Fibroblast of skin of back (primary cell): ENCODE data around the gene DLG5.

Experiments
- DNase-seq: peaks from one replicate; pipeline ENCODE4 v3.0.0-alpha.2; 2013

DLG5 gene

DNA sequence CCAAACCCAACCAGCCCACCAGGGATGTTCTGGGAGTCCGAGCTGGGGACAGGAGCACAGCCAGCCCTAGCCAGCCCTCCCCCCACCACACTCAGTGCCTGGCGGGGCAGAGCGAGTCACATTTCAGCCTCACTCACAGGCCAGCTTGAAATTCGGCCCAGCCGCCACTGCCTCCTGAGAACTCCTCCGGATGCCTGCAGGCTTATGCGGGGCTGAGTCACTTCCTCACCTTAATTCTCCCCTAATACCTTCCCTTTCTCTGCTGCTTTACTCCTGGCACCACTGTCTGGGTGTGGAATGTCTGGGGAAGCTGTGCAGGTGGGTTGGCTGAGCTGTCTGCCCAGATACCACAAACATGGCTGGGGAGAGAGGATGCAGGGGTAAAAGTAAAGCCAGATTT lies 22.6 kb upstream of the DLG5 start:
- DNase-seq: peak; percentile 66

DNA sequence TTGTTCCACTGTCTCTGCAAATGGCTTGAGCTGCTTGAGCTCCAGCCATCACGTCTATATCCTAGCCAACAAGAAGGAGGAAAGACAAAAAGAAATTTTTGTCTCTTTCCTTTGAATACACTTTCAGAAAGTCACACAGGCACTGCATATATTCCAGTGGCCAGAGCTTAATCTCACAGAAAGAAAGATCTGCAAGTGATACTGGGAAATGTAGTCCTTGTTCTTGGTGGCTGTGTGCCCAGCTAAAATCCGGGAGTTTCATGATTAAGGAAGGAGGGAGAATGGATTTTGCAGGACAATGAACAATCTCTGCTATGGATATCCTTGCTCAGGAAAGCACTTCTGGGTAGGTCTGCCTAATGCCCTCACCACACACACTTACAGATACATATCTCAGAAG lies 19.5 kb upstream of the DLG5 start:
- DNase-seq: no peak

DNA sequence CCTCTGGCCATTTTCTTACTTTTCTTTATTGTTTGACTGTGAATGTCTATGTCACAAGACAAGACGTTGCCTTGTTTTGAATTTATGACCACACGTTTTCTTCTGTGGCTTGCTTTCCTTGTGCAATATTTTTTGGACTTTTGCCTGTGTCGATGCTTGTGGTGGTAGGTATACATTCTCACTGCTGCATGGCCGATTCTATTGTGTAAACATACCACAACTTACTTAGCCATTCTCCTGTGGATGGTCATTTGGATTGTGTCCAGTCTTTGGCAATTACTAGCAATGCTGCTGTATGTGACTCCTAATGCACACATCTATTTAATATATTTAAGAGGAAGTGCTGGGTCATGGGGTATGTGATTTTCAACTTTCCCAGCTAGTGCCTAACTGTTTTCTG lies 18.0 kb upstream of the DLG5 start:
- DNase-seq: peak; percentile 86

DNA sequence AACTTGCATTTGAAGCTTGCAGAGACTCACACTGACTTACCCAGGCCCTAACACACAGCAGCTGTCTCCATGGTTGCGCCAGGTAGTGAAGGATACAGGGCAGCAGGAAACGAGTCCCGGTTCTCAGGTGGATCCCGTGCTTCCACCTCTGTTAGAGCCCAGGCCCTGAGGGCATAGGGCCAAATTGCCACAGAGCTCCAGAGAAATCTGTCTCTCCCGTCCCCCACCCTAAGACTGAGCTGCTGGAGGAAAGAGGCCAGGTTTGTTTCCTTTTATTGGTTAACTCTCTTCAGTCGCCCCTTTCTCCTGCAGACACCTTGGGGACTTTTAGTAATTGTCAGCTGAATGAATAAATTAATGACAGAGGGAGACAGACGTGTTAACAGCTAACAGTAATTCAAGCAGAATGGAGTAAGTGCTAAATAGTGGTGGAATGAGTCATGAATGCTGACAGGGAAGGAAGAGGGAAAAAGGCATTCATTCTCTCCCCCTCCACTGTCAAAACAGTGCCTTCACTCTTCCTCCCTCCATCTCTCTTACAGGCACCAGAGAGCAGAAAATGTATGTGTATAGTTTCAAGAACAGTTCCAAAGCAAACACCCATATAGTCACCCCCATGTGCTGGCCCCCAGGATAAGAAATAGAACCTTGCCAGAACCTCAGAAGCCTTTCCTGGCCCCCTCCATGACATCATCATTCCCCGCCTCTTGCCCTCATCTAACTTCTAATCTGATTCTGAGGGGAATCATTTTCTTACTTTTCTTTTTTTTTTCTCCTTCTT lies 16.8 kb upstream of the DLG5 start:
- peak; percentile 92 for DNase-seq

DNA sequence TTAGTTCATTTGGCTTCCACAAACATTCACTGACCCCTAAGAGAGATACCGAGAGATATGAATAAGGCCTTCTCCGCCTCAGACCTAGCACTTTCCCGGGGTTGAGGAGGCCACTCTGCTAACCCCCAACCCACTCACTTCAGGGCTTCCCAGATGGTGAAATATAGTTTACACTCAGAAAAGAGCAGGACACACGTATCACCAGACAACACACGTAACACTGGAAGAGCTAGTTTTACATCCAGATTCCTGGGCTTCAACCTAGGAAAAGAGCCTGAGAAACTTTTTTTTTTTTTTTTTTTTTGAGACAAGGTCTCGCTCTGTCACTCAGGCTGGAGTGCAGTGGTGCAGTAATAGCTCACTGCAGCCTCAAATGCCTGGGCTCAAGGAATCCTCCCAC lies 15.2 kb upstream of the DLG5 start:
- DNase-seq: no peak

DNA sequence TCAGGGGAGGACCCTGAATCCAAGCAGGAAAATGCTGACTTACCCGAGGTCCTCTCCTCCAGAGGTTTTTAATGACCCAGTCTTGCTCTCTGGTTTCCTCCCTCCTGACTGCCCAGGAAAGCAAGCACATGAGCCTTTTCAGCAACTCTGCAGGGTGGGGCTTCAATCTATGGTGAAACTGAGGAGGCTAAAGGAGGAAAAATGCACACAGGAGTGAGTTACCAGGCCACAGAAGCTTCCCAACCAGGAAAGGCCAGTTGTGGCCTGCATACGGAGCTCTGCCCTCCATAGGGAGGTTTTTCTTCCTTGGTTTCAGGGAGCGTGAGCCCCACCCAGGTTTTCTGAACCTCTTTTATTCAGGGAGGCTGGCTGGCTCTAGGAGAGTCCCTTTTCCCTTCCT lies 14.1 kb upstream of the DLG5 start:
- no peak for DNase-seq

DNA sequence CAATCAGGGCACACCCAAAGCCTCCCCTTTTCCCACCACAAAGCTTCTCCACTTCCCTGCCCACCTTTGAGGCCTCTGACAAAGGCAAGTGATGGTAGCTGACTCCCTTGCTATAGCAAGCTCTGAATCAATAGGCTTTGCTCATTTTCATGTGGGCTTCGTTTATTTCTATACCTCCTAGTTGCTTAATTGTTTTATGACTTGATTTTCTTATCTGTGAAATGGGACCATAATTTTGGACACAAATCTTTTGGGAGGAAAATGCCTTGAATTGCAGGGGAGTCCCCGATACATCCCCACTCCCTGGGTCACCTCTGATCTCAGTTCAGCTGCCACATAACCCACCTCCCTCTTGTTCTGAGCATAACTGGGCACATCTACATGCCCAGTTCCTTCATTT lies 13.7 kb upstream of the DLG5 start:
- no peak for DNase-seq

DNA sequence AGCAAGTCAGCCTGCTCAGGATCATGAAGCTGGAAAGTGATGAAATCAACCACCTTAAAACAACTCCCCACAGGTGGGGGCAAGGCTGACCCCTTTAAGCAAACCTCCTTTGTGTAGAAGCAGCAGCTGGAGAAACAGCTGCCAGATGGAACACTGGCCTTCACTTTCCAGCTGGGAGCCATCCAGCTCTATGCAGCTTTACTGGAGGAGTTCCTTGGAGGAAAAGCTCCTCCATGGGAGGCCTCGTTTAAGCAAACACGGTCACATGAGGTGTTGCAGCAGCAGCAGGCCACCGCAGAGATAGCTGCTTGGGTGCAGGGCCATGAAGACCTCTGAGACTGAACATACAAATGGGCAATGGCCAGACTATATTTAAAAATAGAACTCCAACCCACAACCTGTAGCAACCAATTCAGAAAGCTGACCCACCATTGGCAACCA lies 13.0 kb upstream of the DLG5 start:
- DNase-seq: peak; percentile 55

DNA sequence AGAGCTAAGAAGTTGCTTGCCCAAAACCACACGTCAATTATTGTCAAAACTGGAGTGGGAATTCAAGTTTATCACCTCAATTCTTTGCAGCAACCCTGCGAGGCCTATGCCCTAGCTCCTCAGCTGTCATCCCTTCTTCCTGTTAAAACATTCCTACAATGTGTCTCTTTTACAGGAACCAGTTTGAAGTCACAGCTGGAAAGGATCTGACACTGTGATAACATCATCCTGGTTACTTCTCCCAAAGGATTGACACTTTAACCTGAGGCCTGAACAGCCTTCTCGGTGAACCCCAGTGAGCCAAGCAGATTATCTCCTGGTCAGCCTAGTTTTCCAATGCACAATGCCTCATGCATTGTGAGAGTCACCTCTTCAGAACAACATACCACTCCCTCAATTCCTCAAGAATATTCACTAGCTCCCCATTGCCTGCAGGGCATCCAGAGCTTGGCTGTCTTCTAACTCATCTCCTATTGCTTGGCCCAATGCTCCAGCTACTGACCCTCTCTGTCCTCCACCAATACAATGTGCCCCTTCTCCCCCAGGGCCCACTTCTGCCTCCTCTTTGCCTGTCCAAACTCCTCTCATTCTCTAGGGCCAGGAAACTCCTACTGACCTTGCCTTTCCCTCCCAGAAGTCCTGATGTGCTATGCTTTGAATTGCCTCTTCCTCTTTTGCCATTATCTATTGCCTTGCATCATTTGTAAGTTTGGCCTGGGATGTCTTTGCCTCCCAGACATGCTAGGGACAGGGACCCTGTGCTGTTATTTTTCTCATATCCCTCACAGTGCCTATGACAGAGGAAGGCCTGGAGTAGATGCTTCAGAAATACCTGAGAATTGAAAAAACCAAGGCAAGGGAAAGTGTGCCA lies 10.4 kb upstream of the DLG5 start:
- no peak for DNase-seq

DNA sequence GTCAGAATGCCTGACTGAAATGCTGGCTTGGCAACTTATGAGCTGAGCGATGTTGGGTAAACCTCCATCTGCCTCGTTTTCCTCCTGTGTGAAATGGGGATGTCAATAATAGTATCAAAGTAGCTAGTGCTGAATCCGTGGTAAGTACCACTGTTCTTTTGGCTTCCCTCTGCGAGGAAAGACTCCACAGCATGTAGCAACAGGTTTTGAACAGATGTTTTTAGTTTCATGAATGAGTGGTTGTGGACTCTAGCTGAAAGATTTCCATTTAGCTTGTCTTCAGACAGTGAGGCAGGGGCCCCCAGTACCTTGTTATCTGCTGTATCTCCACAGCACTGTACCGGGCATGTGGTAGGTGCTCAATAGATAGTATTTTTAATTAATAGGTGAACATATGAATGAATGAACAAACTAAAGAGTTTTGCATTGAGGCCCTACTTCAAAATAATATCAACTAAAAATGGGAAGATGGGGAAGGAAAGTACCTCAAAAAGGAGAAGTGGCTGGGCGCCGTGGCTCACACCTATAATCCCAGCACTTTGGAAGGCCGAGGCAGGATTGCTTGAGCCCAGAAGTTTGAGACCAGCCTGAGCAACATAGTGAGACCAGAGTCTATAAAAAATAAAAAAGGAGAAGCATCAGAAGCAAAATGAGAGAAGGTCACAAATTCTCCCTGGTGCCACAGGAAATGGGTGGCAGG lies 5.6 kb upstream of the DLG5 start:
- no peak for DNase-seq

DNA sequence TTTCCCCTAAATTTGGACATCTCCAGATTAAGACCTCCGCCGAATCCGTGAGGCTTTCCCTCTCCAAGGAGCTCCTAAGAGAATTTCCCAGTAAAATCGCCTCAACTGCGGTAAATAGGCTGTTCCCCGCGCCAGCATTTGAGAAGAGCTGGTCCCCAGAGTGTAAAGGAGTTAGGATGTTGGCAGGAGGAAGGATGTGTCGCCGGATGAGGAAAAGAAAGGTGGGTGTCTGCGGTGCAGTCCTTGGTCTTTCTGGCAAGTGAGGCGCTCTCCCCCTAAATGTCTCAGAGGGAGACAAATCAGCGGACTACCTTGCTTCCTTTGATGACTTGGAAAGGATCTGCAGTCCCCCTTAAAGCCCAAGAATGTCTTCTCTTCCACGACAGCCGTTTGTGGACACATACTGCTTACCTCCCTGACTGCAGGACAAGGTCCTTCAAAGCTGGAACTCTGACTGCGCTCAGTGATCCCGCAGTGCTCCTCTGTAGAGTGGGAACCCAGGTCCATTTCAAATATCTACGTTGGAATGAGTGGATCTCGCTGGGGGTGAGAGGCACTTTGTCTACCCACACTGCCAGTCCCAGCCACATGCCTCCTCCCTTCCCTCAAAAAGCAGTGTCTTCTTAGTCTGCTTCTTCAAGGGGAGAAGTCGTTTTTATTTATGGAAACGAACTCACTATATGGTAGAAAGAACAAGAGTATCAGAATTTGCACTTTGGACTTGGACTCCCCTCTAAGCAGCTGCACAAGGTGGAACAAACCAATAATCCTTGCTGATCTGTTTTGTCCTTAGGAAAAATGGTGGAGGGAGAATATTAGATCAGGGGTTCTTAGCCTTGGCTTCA lies 1.1 kb upstream of the DLG5 start:
- DNase-seq: peak; percentile 14

DNA sequence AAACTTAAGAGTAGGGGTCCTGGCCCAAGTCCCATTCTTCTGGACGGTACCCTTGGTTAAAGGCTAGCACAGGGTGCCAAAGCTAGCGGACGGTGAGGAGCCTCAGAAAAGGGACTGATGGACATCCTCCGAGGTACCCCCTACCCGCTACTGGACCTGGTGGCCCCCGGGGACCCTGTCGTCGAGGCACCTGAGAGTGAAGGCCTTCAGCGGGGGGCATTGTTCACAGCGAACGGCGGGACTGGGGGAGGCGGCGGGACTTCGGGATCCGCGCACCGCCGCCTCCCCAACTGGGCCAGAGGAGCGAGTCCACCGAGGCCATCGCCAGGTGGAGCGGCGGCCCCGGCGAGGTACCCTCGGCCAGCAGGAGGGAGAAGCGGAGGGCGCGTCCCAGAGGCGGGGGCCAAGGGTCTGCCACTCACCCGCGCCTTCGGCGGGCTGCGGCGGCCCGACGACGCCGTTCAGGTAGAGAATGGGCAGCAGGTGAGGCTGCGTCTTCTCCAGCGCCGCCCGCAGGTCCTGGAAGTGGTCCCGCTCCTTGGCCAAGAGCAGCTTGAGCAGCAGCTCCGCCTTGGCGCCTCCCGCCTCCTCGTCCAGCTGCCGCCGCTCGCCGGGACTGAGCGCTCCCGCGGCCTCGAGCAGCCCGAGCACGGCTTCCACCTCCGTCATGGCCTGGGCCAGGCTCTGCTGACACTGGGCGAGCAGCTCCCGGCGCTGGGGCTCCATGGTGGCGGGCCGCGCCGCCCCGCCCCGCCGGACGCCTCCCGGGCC lies 575 bp downstream of the DLG5 start:
- DNase-seq: peak; percentile 39

DNA sequence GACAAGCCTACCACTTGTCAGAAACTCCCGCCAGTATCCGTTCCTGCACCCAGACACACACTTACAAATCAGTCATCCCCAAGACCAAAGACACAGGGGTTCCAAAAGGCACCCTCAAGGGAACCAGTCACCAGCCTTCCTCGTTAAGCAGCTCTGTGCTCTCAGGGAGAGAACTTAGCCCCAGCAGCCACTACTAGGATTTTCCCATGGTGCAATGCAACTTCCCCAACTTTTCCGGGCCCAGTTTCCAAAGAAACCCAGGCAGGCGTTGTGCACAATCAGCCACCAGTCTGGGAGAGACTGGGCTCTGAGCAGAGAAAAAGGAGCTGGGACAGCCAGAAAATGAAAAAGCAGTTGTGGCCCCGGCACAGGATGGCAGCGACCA lies 1.2 kb downstream of the DLG5 start:
- peak; percentile 54 for DNase-seq

DNA sequence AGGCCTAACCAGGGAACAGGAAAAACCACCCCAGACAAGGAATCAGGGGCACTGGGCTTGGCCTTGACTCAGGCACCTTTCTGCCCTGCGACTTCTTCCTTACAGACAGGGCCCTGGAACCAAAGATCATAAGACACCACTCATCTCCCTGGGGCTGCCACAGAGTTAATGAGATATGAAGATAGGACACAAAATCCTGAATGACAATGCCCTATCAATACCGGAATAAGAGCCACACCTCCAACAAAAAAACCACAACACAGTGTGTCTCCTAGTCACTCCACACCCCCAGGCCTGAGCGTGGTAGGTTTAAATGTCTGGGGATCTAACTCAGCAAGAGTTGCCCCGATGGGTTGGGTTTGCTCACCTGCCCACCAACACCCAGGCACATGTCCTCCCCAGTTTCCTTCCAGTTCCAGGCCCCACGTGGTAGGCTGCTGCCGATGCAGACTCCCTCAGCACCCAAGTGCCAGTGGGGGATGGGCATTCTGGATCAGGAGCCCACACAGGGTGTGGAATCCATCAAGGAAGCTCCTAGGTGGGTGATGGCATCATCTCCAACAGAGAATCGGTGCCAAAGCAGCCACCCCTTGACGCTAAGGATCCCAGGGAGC lies 3.9 kb downstream of the DLG5 start:
- no peak for DNase-seq

DNA sequence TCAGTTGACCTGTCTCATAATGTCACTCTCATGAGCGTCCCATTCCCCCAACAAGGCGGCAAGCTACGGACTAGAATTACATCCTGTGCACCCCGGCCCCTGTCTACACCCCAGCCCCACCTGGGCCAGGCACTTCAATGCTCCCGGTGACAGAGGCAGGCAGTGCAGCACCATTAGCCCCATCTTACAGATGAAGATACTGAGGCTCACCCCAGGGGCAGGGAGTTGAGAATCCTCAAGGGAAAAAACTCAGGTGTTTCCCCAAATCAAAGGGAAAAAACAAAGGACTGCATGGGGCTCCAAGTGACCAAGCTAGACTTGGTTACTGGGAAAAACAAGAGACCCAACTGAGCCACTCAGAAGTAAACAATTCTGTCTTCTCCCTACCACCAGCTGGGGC lies 4.5 kb downstream of the DLG5 start:
- DNase-seq: no peak

DNA sequence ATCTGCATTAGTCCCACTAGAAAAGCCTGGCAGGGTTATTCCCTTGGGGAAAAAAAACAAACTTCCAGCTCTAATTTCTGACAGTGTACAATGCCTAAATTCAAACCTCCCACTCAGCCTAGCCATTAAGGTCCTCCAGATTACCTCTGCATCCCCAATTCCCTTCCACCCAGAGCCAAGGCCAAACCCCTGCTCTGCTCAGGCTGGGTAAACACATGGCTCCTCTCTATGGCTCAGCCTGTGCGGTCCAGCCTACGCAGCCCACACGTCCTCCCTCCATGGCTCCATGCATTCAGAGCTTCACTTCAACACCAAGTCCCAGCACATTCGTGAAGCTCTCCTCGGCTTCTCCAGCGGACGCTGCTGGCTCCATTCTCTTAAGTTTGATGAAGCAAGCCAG lies 5.2 kb downstream of the DLG5 start:
- DNase-seq: no peak

DNA sequence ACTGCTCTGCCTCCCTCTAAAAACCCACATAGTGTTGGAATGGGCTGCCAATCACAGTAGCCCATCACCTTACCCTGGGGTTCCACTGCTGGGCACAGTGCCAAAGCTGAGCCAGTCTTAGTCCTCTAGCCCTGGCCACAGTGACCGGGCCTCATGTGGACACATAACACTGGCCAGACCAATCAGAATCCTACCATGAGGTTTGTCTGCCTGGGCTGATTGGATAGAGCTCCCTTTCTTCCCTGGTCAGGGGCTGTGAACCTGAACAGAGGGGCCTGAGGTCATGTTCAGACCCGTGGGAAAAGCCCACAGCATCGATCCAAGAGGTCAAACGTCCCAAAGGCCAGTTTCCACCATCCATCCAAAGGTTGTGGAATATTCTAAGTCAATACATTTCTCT lies 6.1 kb downstream of the DLG5 start:
- no peak for DNase-seq

DNA sequence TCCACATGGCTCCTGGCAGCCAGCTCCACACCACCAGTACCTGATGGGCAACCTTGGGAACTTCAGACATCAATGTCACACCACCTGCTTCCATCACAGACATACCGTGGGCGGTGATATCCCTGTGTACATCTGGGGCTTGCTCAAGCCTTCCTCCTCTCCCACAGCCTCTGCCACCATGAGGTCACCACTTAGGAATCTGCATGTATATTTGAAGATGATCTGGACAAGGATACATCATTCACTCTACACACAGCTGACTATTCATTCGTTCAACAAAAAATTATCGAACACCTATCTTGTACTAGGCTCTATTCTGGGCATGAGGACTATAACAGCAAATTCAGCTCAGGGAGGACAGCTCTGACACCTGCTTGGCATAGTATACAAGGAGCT lies 6.8 kb downstream of the DLG5 start:
- peak; percentile 83 for DNase-seq

DNA sequence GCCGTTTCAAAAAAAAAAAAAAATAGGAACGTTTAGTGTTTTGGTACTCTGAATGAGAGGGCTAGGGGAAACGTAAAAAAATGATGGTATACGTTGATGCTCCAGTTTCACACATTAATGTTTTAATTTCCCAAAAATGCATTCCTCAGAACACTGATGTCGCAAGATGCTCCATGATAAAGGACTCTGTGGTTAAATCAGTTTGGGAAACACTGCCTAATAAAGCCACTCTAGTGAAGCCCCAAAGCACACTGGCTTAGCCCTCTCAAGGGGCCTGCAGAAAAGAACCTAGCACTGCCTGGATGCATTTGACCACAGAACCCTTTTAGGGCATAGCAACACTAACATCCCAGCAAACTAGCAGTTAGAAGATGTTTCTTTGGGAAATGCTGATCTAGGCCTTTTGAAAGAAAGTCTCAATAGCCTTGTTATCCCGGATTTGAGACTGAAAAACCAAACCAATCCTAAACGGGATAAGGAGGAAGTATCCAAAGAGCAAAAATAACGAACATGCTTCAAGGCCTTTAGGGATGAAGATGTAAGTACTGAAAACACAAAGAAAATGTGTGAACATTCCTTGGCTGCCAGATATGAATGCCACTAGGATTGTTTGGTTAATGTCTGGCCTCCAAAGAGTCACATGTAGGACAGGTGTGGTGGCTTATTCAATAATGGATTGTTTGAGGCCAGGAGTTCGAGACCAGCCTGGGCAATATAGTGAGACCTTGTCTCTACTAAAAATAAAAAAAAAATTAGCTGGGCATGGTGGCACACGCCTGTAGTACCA lies 11.0 kb downstream of the DLG5 start:
- DNase-seq: peak; percentile 20

DNA sequence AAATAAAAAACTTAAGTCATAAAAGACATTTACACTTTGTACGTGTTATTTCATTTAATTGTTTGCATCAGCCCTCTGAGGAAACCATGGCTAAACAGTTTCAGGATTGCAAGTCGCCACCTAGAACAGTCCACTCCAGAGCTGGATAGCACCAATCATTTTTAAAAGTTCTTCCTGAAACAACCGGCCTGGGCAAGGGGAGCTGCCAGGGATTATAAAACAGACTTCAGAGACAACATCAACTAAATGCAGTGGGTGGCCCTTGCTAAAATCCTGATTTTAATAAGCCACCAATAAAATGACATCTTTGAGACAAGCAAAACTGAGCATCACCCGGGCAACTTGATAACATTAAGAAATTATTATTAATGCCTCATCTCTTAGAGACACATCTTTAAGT lies 13.5 kb downstream of the DLG5 start:
- DNase-seq: no peak
